Left kidney (tissue), 2 donors: ENCODE data around the gene KCNJ15. TPM values are rescaled to one million over a fixed set of nuclear protein-coding genes. Genes with fewer than 3 reads are reported as not detected.

Source experiments
- DNase-seq: peaks from one replicate; pipeline ENCODE4 v3.0.0-alpha.2; 2013
- polyA plus RNA-seq: library from polyadenylated mRNA; unstranded; fragments of 120-200 nt; gene quantifications from one replicate; pipeline ENCODE4 v1.2.1, GENCODE V29; 2013; ENCODE audit not compliant: insufficient read length

The KCNJ15 gene
- polyA plus RNA-seq, 1 donor: 269 TPM

GRCh38 chr21:38325731-38326420 is 69.1 kb downstream of the KCNJ15 start:
- no peak for DNase-seq

GRCh38 chr21:38326429-38326828 is 69.6 kb downstream of the KCNJ15 start:
- DNase-seq: no peak

- DNase-seq: no peak
Measured at GRCh38 chr21:38326899-38327298, 70.1 kb downstream of the KCNJ15 start.

- DNase-seq: no peak
Measured at GRCh38 chr21:38327984-38328383, 71.2 kb downstream of the KCNJ15 start.

- no peak for DNase-seq
Measured at GRCh38 chr21:38329162-38329561, 72.4 kb downstream of the KCNJ15 start.

GRCh38 chr21:38330666-38331065 is 73.9 kb downstream of the KCNJ15 start:
- DNase-seq: no peak

- DNase-seq: no peak
Measured at GRCh38 chr21:38333301-38334272, 76.8 kb downstream of the KCNJ15 start.

GRCh38 chr21:38334866-38335265 is 78.1 kb downstream of the KCNJ15 start:
- DNase-seq: no peak

GRCh38 chr21:38337793-38338192 is 81.0 kb downstream of the KCNJ15 start:
- no peak for DNase-seq

GRCh38 chr21:38340131-38340530 is 83.3 kb downstream of the KCNJ15 start:
- no peak for DNase-seq

- no peak for DNase-seq
Measured at GRCh38 chr21:38341546-38342012, 84.8 kb downstream of the KCNJ15 start.

GRCh38 chr21:38342739-38343138 is 85.9 kb downstream of the KCNJ15 start:
- no peak for DNase-seq

GRCh38 chr21:38343691-38344090 is 86.9 kb downstream of the KCNJ15 start:
- DNase-seq: no peak

GRCh38 chr21:38346286-38346685 is 89.5 kb downstream of the KCNJ15 start:
- no peak for DNase-seq

GRCh38 chr21:38349111-38349746 is 92.4 kb downstream of the KCNJ15 start:
- peak; percentile 78 for DNase-seq

- DNase-seq: no peak
Measured at GRCh38 chr21:38349977-38350376, 93.2 kb downstream of the KCNJ15 start.

GRCh38 chr21:38350684-38351083 is 93.9 kb downstream of the KCNJ15 start:
- DNase-seq: no peak

GRCh38 chr21:38351176-38351959 is 94.6 kb downstream of the KCNJ15 start:
- no peak for DNase-seq

- peak; percentile 54 for DNase-seq
Measured at GRCh38 chr21:38351961-38352521, 95.2 kb downstream of the KCNJ15 start.

- peak; percentile 81 for DNase-seq
Measured at GRCh38 chr21:38352536-38353219, 95.9 kb downstream of the KCNJ15 start.

- DNase-seq: no peak
Measured at GRCh38 chr21:38354231-38354630, 97.4 kb downstream of the KCNJ15 start.
